Neural cell (in vitro differentiated cells): ENCODE measurements around the gene ENO1. TPM values are rescaled to one million over a fixed set of nuclear protein-coding genes. Genes with fewer than 3 reads are reported as not detected.
"Not testable (repeated sequence)": the region's sequence is repeated elsewhere in the genome, so short reads cannot be mapped to it uniquely, and the experiment has no call there.

Experiments used
- H2AFZ ChIP-seq: fragments of 200-600, 300-800 bp; sonication (generic), shearing (Covaris generic); 2 replicates; pipeline ENCODE4 v1.6.0; 2014; ENCODE audit warnings: low read depth, mild to moderate bottlenecking, antibody characterized with exemption, low read length, moderate library complexity
- H3F3A ChIP-seq: fragments of 200-600 bp; shearing (Covaris generic); 2 replicates; pipeline ENCODE4 v1.6.1; 2016; ENCODE audit warnings: mild to moderate bottlenecking, moderate library complexity, mixed read lengths, antibody characterized with exemption, low read length; ENCODE audit not compliant: insufficient read depth, poor library complexity, severe bottlenecking
- H3K27ac ChIP-seq: fragments of 200-600, 300-800 bp; sonication (generic), shearing (Covaris generic); 2 replicates; pipeline ENCODE4 v1.5.1; 2014; ENCODE audit warnings: mild to moderate bottlenecking, low read length, moderate library complexity
- H3K27me3 ChIP-seq: fragments of 300-800, 200-600 bp; sonication (generic), shearing (Covaris generic); 2 replicates; pipeline ENCODE4 v1.6.0; 2014; ENCODE audit warnings: mild to moderate bottlenecking, low read depth, low read length, moderate library complexity; ENCODE audit not compliant: insufficient read depth
- H3K36me3 ChIP-seq: fragments of 300-800, 200-600 bp; sonication (generic), shearing (Covaris generic); 2 replicates; pipeline ENCODE4 v1.5.1; 2014; ENCODE audit warnings: mild to moderate bottlenecking, antibody characterized with exemption, low read length, moderate library complexity; ENCODE audit not compliant: insufficient read depth
- H3K4me2 ChIP-seq: fragments of 300-800, 200-600 bp; sonication (generic), shearing (Covaris generic); 2 replicates; pipeline ENCODE4 v1.6.0; 2014; ENCODE audit warnings: mild to moderate bottlenecking, low read length
- H3K4me3 ChIP-seq: fragments of 300-800, 200-600 bp; sonication (generic), shearing (Covaris generic); 2 replicates; pipeline ENCODE4 v1.5.1; 2014; ENCODE audit warnings: mild to moderate bottlenecking, low read length, moderate library complexity
- H3K79me2 ChIP-seq: fragments of 200-600 bp; shearing (Covaris generic); replicated peaks from 2 replicates; pipeline ENCODE4 v1.6.0; 2014; ENCODE audit warnings: mild to moderate bottlenecking, low read length, moderate library complexity; ENCODE audit not compliant: insufficient read depth
- H3K9ac ChIP-seq: fragments of 300-800, 200-600 bp; sonication (generic), shearing (Covaris generic); 2 replicates; pipeline ENCODE4 v1.6.1; 2016; ENCODE audit warnings: mild to moderate bottlenecking, low read length, mixed read lengths
- H3K9me2 ChIP-seq: fragments of 200-600 bp; shearing (Covaris generic); 2 replicates; pipeline ENCODE4 v1.6.1; 2016; ENCODE audit warnings: mild to moderate bottlenecking, low read length, mixed read lengths; ENCODE audit not compliant: insufficient read depth
- H3K9me3 ChIP-seq: fragments of 200-600, 300-800 bp; sonication (generic), shearing (Covaris generic); 2 replicates; pipeline ENCODE4 v1.6.1; 2016; ENCODE audit warnings: mild to moderate bottlenecking, mixed run types, low read length, moderate library complexity, mixed read lengths
- H4K20me1 ChIP-seq: fragments of 200-600 bp; shearing (Covaris generic); 2 replicates; pipeline ENCODE4 v1.6.1; 2016; ENCODE audit warnings: mild to moderate bottlenecking, mixed run types; ENCODE audit not compliant: insufficient read depth
- EP300 ChIP-seq: fragments of 450-650 bp; conservative IDR thresholded peaks from 2 replicates; pipeline ENCODE4 v1.6.1; 2014; ENCODE audit warnings: antibody characterized with exemption, mild to moderate bottlenecking, moderate library complexity; ENCODE audit not compliant: poor library complexity, severe bottlenecking
- EZH2 ChIP-seq: fragments of 200-600, 300-800 bp; shearing (Covaris generic), sonication (generic); IDR thresholded peaks from 2 replicates; pipeline ENCODE4 v1.6.1; 2014; ENCODE audit warnings: antibody characterized with exemption, low read length, borderline replicate concordance, mild to moderate bottlenecking; ENCODE audit not compliant: insufficient read depth, poor library complexity, severe bottlenecking
- MXI1 ChIP-seq: fragments of 450-650 bp; conservative IDR thresholded peaks from 2 replicates; pipeline ENCODE4 v1.6.1; 2014; ENCODE audit warnings: antibody characterized with exemption, mild to moderate bottlenecking; ENCODE audit not compliant: poor library complexity, severe bottlenecking
- POLR2AphosphoS5 ChIP-seq: IDR thresholded peaks from 2 replicates; pipeline ENCODE4 v1.6.1; 2012
- RAD21 ChIP-seq: fragments of 450-650 bp; conservative IDR thresholded peaks from 2 replicates; pipeline ENCODE4 v1.6.1; 2014; ENCODE audit warnings: antibody characterized with exemption, mild to moderate bottlenecking, moderate library complexity
- SMC3 ChIP-seq: fragments of 450-650 bp; conservative IDR thresholded peaks from 2 replicates; pipeline ENCODE4 v1.6.1; 2014; ENCODE audit warnings: antibody characterized with exemption, mild to moderate bottlenecking, moderate library complexity; ENCODE audit not compliant: poor library complexity
- TAF1 ChIP-seq: IDR thresholded peaks from 2 replicates; pipeline ENCODE4 v1.6.1; 2012; ENCODE audit warnings: low read depth
- polyA plus RNA-seq: library from polyadenylated mRNA; depleted of rRNA; stranded (reverse); fragments of >200 nt; gene quantifications from 2 replicates; pipeline ENCODE4 v1.2.3, GENCODE V29; 2014
- TF ChIP-seq, protein P1 (sequence below): fragments of 450-650 bp; IDR thresholded peaks from 2 replicates; pipeline ENCODE4 v1.5.1; 2014; ENCODE audit warnings: antibody characterized with exemption, mild to moderate bottlenecking, moderate library complexity; ENCODE audit not compliant: poor library complexity, severe bottlenecking
- TF ChIP-seq, protein P2 (sequence below): IDR thresholded peaks from 2 replicates; pipeline ENCODE4 v1.6.1; 2012; ENCODE audit warnings: borderline replicate concordance

ENO1 gene
- polyA plus RNA-seq, 1 donor from 2014 or later, result 199 TPM

DNA sequence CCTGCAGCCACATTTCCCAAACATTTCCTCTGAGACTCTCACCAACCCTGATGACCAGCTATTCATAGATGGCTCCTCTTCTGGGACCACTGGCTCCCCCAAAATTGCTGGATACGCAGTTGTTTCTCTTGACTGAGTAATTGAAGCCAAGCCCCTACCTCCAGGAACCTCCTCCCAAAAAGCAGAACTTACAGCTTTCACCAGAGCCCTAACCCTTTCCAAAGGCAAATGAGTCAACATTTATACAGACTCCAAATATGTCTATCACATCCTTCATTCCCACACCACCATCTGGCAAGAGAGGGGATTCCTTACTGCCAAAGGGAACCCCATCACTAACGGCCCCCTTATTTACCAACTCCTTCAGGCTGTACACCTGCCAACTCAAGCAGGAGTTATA is 46.9 kb upstream of the ENO1 start:
- H3K36me3 ChIP-seq, result no peaks in the 10 kb centered on the region
- H2AFZ ChIP-seq, result no peak overlapping the region
- H3K9me3 ChIP-seq, result no peaks in the 10 kb centered on the region
- H3K27me3 ChIP-seq, result no peaks in the 10 kb centered on the region
- TF ChIP-seq TAF1 (no peak), SMC3 (no peak), EZH2 (no peak), MXI1 (no peak), EP300 (no peak), POLR2AphosphoS5 (no peak), RAD21 (no peak)
- TF ChIP-seq, protein P1, sequence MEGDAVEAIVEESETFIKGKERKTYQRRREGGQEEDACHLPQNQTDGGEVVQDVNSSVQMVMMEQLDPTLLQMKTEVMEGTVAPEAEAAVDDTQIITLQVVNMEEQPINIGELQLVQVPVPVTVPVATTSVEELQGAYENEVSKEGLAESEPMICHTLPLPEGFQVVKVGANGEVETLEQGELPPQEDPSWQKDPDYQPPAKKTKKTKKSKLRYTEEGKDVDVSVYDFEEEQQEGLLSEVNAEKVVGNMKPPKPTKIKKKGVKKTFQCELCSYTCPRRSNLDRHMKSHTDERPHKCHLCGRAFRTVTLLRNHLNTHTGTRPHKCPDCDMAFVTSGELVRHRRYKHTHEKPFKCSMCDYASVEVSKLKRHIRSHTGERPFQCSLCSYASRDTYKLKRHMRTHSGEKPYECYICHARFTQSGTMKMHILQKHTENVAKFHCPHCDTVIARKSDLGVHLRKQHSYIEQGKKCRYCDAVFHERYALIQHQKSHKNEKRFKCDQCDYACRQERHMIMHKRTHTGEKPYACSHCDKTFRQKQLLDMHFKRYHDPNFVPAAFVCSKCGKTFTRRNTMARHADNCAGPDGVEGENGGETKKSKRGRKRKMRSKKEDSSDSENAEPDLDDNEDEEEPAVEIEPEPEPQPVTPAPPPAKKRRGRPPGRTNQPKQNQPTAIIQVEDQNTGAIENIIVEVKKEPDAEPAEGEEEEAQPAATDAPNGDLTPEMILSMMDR, result no peak
- TF ChIP-seq, protein P2, sequence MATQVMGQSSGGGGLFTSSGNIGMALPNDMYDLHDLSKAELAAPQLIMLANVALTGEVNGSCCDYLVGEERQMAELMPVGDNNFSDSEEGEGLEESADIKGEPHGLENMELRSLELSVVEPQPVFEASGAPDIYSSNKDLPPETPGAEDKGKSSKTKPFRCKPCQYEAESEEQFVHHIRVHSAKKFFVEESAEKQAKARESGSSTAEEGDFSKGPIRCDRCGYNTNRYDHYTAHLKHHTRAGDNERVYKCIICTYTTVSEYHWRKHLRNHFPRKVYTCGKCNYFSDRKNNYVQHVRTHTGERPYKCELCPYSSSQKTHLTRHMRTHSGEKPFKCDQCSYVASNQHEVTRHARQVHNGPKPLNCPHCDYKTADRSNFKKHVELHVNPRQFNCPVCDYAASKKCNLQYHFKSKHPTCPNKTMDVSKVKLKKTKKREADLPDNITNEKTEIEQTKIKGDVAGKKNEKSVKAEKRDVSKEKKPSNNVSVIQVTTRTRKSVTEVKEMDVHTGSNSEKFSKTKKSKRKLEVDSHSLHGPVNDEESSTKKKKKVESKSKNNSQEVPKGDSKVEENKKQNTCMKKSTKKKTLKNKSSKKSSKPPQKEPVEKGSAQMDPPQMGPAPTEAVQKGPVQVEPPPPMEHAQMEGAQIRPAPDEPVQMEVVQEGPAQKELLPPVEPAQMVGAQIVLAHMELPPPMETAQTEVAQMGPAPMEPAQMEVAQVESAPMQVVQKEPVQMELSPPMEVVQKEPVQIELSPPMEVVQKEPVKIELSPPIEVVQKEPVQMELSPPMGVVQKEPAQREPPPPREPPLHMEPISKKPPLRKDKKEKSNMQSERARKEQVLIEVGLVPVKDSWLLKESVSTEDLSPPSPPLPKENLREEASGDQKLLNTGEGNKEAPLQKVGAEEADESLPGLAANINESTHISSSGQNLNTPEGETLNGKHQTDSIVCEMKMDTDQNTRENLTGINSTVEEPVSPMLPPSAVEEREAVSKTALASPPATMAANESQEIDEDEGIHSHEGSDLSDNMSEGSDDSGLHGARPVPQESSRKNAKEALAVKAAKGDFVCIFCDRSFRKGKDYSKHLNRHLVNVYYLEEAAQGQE, result no peak
- H3K9ac ChIP-seq, result no peak overlapping the region
- no peaks in the 10 kb centered on the region for H3K79me2 ChIP-seq
- H4K20me1 ChIP-seq, result no peaks in the 10 kb centered on the region
- H3K9me2 ChIP-seq, result no peaks in the 10 kb centered on the region
- no peak overlapping the region for H3K4me2 ChIP-seq
- H3K27ac ChIP-seq, result no peak overlapping the region
- no peaks in the 10 kb centered on the region for H3F3A ChIP-seq
- H3K4me3 ChIP-seq, result no peak overlapping the region

DNA sequence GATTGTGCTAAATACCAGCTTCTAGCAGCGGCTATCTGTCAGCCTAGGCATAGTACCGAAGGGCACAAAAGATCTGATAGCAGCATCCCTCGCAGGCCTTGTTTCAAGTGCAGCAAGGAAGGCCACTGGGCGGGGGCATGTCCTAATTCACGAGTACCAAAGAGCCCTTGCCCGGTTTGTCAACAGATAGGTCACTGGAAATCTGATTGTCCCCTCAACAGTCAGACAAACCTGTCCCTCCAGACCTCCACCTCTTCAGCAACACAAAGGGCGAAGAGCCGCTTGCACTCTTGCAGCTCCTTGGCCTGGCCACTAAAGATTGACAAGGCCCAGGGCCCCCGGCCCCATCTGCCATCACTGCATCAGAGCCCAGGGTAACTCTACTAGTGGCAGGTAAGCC is 44.5 kb upstream of the ENO1 start:
- Histone ChIP-seq H3K27ac (no peak overlapping the region), H3K9ac (no peak overlapping the region), H3K79me2 (no peaks in the 10 kb centered on the region), H3K9me2 (no peaks in the 10 kb centered on the region), H3K9me3 (no peaks in the 10 kb centered on the region), H3F3A (no peaks in the 10 kb centered on the region), H3K4me2 (no peak overlapping the region), H3K4me3 (no peak overlapping the region), H3K27me3 (no peaks in the 10 kb centered on the region), H3K36me3 (no peaks in the 10 kb centered on the region), H4K20me1 (no peaks in the 10 kb centered on the region), H2AFZ (no peak overlapping the region)
- TF ChIP-seq, protein P1, result no peak
- TF ChIP-seq TAF1 (no peak), MXI1 (no peak)

DNA sequence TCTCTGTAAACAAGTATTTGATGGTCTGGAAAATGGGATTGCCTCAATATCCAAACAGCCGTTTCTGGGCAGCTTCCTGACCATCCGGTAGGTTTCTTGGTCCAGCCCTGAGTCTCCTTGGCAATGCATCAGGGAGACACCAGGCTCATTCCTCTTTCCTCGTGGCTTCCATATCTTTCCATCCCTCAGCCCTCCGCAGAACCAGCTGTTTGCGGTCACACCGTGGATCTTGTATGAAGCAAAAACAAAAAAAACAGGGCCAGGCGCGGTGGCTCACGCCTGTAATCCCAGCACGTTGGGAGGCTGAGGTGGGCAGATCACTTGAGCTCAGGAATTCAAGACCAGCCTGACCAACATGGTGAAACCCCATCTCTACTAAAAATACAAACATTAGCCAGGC is 39.0 kb upstream of the ENO1 start:
- not testable (repeated sequence) for H3K4me3 ChIP-seq, H3K79me2 ChIP-seq, H3K36me3 ChIP-seq, H3K9me2 ChIP-seq, H2AFZ ChIP-seq, H3K9ac ChIP-seq, H4K20me1 ChIP-seq, H3F3A ChIP-seq, H3K9me3 ChIP-seq, H3K27ac ChIP-seq, H3K4me2 ChIP-seq, H3K27me3 ChIP-seq
